ENCODE data around the gene CELA2B. TPM values are rescaled to one million over a fixed set of nuclear protein-coding genes. Genes with fewer than 3 reads are reported as not detected.

The CELA2B gene
- total RNA-seq, 3 donors from 2014 or later = not detected

GRCh38 chr1:15531003-15531402, 55.1 kb downstream of the CELA2B start:
- H3K4me1 ChIP-seq = peaks cover 0 to under 1% of the 10 kb centered on the region in 2 donors
- H3K9me3 ChIP-seq = no peaks in the 10 kb centered on the region
- no peak overlapping the region for H3K4me3 ChIP-seq
- H3K36me3 ChIP-seq = no peaks in the 10 kb centered on the region
- no peak overlapping the region for H3K27ac ChIP-seq
- TF ChIP-seq CTCF (IDR thresholded peaks at IDR 0.05) (no peak), POLR2AphosphoS5 (IDR thresholded peaks at IDR 0.05) (no peak), POLR2A (IDR thresholded peaks at IDR 0.05) (no peak)
- intact Hi-C loops (cut with DNase I; ENCODE audit: low total_unique reads) = loop anchor here (10.0 kb wide), 1 partner anchor 674 kb away; no protein-coding TSS in a partner anchor
- DNase-seq (ENCODE audit: low spot score in 2 of 2) = no peak
- H3K27me3 ChIP-seq = no peaks in the 10 kb centered on the region

- DNase-seq (ENCODE audit: low spot score in 2 of 2) = no peak
- TF ChIP-seq POLR2A (IDR thresholded peaks at IDR 0.05) (no peak), CTCF (IDR thresholded peaks at IDR 0.05) (no peak), POLR2AphosphoS5 (IDR thresholded peaks at IDR 0.05) (no peak)
- no peak overlapping the region for H3K27ac ChIP-seq
- H3K27me3 ChIP-seq = no peaks in the 10 kb centered on the region
- intact Hi-C loops (cut with DNase I; ENCODE audit: low total_unique reads) = loop anchor here (10.0 kb wide), 1 partner anchor 673 kb away; no protein-coding TSS in a partner anchor
- H3K4me1 ChIP-seq = no peaks in the 10 kb centered on the region
- no peaks in the 10 kb centered on the region for H3K36me3 ChIP-seq
- H3K4me3 ChIP-seq = no peak overlapping the region
- H3K9me3 ChIP-seq = no peaks in the 10 kb centered on the region
Measured at GRCh38 chr1:15531682-15532081, 55.8 kb downstream of the CELA2B start.

GRCh38 chr1:15538771-15539170, 62.9 kb downstream of the CELA2B start:
- H3K9me3 ChIP-seq = no peaks in the 10 kb centered on the region
- no peak for DNase-seq (ENCODE audit: low spot score in 2 of 2)
- H3K4me1 ChIP-seq = no peaks in the 10 kb centered on the region
- H3K36me3 ChIP-seq = peaks cover 5% of the 10 kb centered on the region
- intact Hi-C loops (cut with DNase I; ENCODE audit: low total_unique reads) = loop anchor here (5.0 to 10.0 kb wide), 2 partner anchors 666 to 1956 kb away; partner anchors contain the start of gene PDPN
- no peaks in the 10 kb centered on the region for H3K27me3 ChIP-seq
- no peak overlapping the region for H3K4me3 ChIP-seq
- no peak for TF ChIP-seq POLR2AphosphoS5 (IDR thresholded peaks at IDR 0.05)
- TF ChIP-seq POLR2A (IDR thresholded peaks at IDR 0.05) = no peak
- TF ChIP-seq CTCF (IDR thresholded peaks at IDR 0.05) = no peak
- no peak overlapping the region for H3K27ac ChIP-seq

GRCh38 chr1:15540186-15540585, 64.3 kb downstream of the CELA2B start:
- no peaks in the 10 kb centered on the region for H3K27me3 ChIP-seq
- H3K27ac ChIP-seq = no peak overlapping the region
- H3K4me1 ChIP-seq = no peaks in the 10 kb centered on the region
- intact Hi-C loops (cut with DNase I; ENCODE audit: low total_unique reads) = no loop called here
- H3K4me3 ChIP-seq = no peak overlapping the region
- no peaks in the 10 kb centered on the region for H3K9me3 ChIP-seq
- TF ChIP-seq POLR2A (IDR thresholded peaks at IDR 0.05) (no peak), POLR2AphosphoS5 (IDR thresholded peaks at IDR 0.05) (no peak), CTCF (IDR thresholded peaks at IDR 0.05) (no peak)
- DNase-seq (ENCODE audit: low spot score in 2 of 2) = no peak
- peaks cover 11% of the 10 kb centered on the region for H3K36me3 ChIP-seq

Other genes with a start within 250 kb of the CELA2B start
- gene FHAD1, start 228.9 kb upstream of the CELA2B start, total RNA-seq = 1 to 10 TPM in 2 of 3 donors, not detected in 1; 1.0 to 2.3 TPM
- 10 to 100 TPM; 24.9 to 43.9 (median 32.8) TPM for gene EFHD2, start 66.2 kb upstream of the CELA2B start, total RNA-seq
- under 1 TPM in 1 of 3 donors, not detected in 2; 0.16 TPM for gene CTRC, start 37.7 kb upstream of the CELA2B start, total RNA-seq
- not detected for gene CELA2A, start 19.4 kb upstream of the CELA2B start, total RNA-seq
- gene CASP9, start 48.1 kb downstream of the CELA2B start, total RNA-seq = 10 to 100 TPM; 12.5 to 15.8 (median 13.4) TPM
- 10 to 100 TPM; 14.1 to 30.4 (median 21.0) TPM for gene DNAJC16, start 50.7 kb downstream of the CELA2B start, total RNA-seq
- under 1 TPM; 0.29 to 0.33 (median 0.32) TPM for gene AGMAT, start 108.9 kb downstream of the CELA2B start, total RNA-seq
- 10 to 100 TPM; 69.2 to 77.4 (median 71.0) TPM for gene DDI2, start 141.4 kb downstream of the CELA2B start, total RNA-seq
- gene PLEKHM2, start 208.2 kb downstream of the CELA2B start, total RNA-seq = 10 to 100 TPM; 29.7 to 56.5 (median 41.6) TPM

Data from breast epithelium (tissue), 4 donors.